Thyroid gland (tissue), 4 donors: ENCODE measurements around the gene ELFN2. TPM values are rescaled to one million over a fixed set of nuclear protein-coding genes. Genes with fewer than 3 reads are reported as not detected.

Source experiments
- DNase-seq, 2 donors: peaks; one replicate each; pipeline ENCODE4 v3.0.0-alpha.2; 2019
- H3K27ac ChIP-seq, 3 donors: fragments of 200-600 bp; sonication (generic); 1 replicate in 2 of 3; 2 replicates in 1 of 3; pipeline ENCODE4 v1.5.1; 2016 to 2019; ENCODE audit warnings: mild to moderate bottlenecking in 1 of 3, moderate library complexity in 1 of 3
- H3K27me3 ChIP-seq: fragments of 200-600 bp; sonication (generic); one replicate; pipeline ENCODE4 v1.5.1; 2019
- H3K36me3 ChIP-seq, 2 donors: fragments of 200-600 bp; sonication (generic); one replicate each; pipeline ENCODE4 v1.5.1; 2016 to 2019
- H3K4me1 ChIP-seq, 2 donors: fragments of 200-600 bp; sonication (generic); one replicate each; pipeline ENCODE4 v1.5.1; 2017 to 2019
- H3K4me3 ChIP-seq, 3 donors: fragments of 200-600 bp; sonication (generic); replicated peaks in 1 of 3; 1 replicate in 2 of 3; 2 replicates in 1 of 3; pipeline ENCODE4 v1.5.1; 2016; ENCODE audit warnings: mild to moderate bottlenecking in 1 of 3
- H3K9me3 ChIP-seq: fragments of 200-600 bp; sonication (generic); one replicate; pipeline ENCODE4 v1.5.1; 2017
- CTCF ChIP-seq, 6 experiments: fragments of 200-600 bp in 3 of 6; fragments of 450-650 bp in 3 of 6; sonication (generic) in 3 of 6; IDR thresholded peaks; one replicate each; pipeline ENCODE4 v1.5.1; 2016 to 2019; ENCODE audit warnings: antibody characterized with exemption in 6 of 6, mild to moderate bottlenecking in 2 of 6, inconsistent platforms in 1 of 6, moderate library complexity in 1 of 6
- POLR2A ChIP-seq, 2 donors: fragments of 450-650 bp; IDR thresholded peaks; one replicate each; pipeline ENCODE4 v1.6.1; 2017; ENCODE audit warnings: antibody characterized with exemption in 2 of 2, mild to moderate bottlenecking in 2 of 2, moderate library complexity in 1 of 2
- WGBS, 2 donors: methylation state at CpG; one replicate each; pipeline ENCODE4 v1.1.5; 2017; 5-methylcytosine and 5-hydroxymethylcytosine counted together
- intact Hi-C: fragments of 100-400 bp; cut with DNase I; formaldehyde crosslinking; loops from one replicate; pipeline ENCODE4 v1.15.1; 2023
- total RNA-seq, 4 donors: library from RNA; depleted of rRNA; stranded (reverse); fragments of >200 nt; gene quantifications; one replicate each; pipeline ENCODE4 v1.2.3, GENCODE V29; 2016

ELFN2 gene
- total RNA-seq, 4 donors from 2014 or later = 0.05 TPM; not detected in 3

GRCh38 chr22:37394341-37394740, 32.9 kb downstream of the ELFN2 start:
- H3K27me3 ChIP-seq = no peaks in the 10 kb centered on the region
- 63 to 66% methylated on average over 7 to 18 of the region's 20 CpGs for WGBS, 2 donors
- intact Hi-C loops = no loop called here
- DNase-seq = no peak
- H3K9me3 ChIP-seq = no peaks in the 10 kb centered on the region
- no peak for TF ChIP-seq POLR2A (IDR thresholded peaks at IDR 0.05)
- no peak for TF ChIP-seq CTCF (IDR thresholded peaks at IDR 0.05)
- no peak overlapping the region for H3K4me3 ChIP-seq
- H3K4me1 ChIP-seq = no peaks in the 10 kb centered on the region
- H3K27ac ChIP-seq = no peak overlapping the region
- H3K36me3 ChIP-seq = no peaks in the 10 kb centered on the region

- no peak for DNase-seq
- Histone ChIP-seq H3K4me1 (no peaks in the 10 kb centered on the region), H3K36me3 (no peaks in the 10 kb centered on the region), H3K27ac (no peak overlapping the region), H3K27me3 (no peaks in the 10 kb centered on the region), H3K9me3 (no peaks in the 10 kb centered on the region), H3K4me3 (no peak overlapping the region)
- WGBS, 2 donors = 83 to 95% methylated on average over 4 to 12 of the region's 12 CpGs
- TF ChIP-seq CTCF (IDR thresholded peaks at IDR 0.05) (no peak), POLR2A (IDR thresholded peaks at IDR 0.05) (no peak)
- intact Hi-C loops = no loop called here
Observed at GRCh38 chr22:37393746-37394145, 33.5 kb downstream of the ELFN2 start.

- H3K36me3 ChIP-seq = no peaks in the 10 kb centered on the region
- no peaks in the 10 kb centered on the region for H3K27me3 ChIP-seq
- intact Hi-C loops = no loop called here
- H3K27ac ChIP-seq = no peak overlapping the region
- DNase-seq = no peak
- no peaks in the 10 kb centered on the region for H3K9me3 ChIP-seq
- no peak overlapping the region for H3K4me3 ChIP-seq
- TF ChIP-seq CTCF (IDR thresholded peaks at IDR 0.05) (no peak), POLR2A (IDR thresholded peaks at IDR 0.05) (no peak)
- H3K4me1 ChIP-seq = no peaks in the 10 kb centered on the region
- 90 to 94% methylated on average over 10 of the region's 10 CpGs for WGBS, 2 donors
Observed at GRCh38 chr22:37392721-37393328, 34.5 kb downstream of the ELFN2 start.

- Histone ChIP-seq H3K4me1 (no peaks in the 10 kb centered on the region), H3K36me3 (no peaks in the 10 kb centered on the region), H3K4me3 (no peak overlapping the region), H3K27ac (no peak overlapping the region), H3K27me3 (no peaks in the 10 kb centered on the region), H3K9me3 (no peaks in the 10 kb centered on the region)
- DNase-seq = no peak
- intact Hi-C loops = no loop called here
- TF ChIP-seq CTCF (IDR thresholded peaks at IDR 0.05) (no peak), POLR2A (IDR thresholded peaks at IDR 0.05) (no peak)
- 85 to 92% methylated on average over 6 to 7 of the region's 7 CpGs for WGBS, 2 donors
Observed at GRCh38 chr22:37391702-37392101, 35.6 kb downstream of the ELFN2 start.

GRCh38 chr22:37390075-37390474, 37.2 kb downstream of the ELFN2 start:
- Histone ChIP-seq H3K4me1 (no peaks in the 10 kb centered on the region), H3K9me3 (no peaks in the 10 kb centered on the region), H3K27ac (no peak overlapping the region), H3K27me3 (no peaks in the 10 kb centered on the region), H3K36me3 (no peaks in the 10 kb centered on the region), H3K4me3 (no peak overlapping the region)
- intact Hi-C loops = no loop called here
- 90% methylated on average over 6 of the region's 6 CpGs; no CpG with 5 or more reads in 1 of the 2 donors for WGBS, 2 donors
- no peak for DNase-seq
- TF ChIP-seq CTCF (IDR thresholded peaks at IDR 0.05) (no peak), POLR2A (IDR thresholded peaks at IDR 0.05) (no peak)
